Hepatocyte (in vitro differentiated cells): ENCODE data around the gene VAMP8.

Source experiments
- EZH2phosphoT487 ChIP-seq: fragments of 200-600 bp; sonication (generic); IDR thresholded peaks from one replicate; pipeline ENCODE4 v1.6.1; 2018; ENCODE audit warnings: antibody characterized with exemption, mild to moderate bottlenecking, low read depth, moderate library complexity; ENCODE audit not compliant: unreplicated experiment, severe bottlenecking
- TF ChIP-seq, protein P1 (sequence below): fragments of 200-600 bp; sonication (generic); IDR thresholded peaks from 2 replicates; pipeline ENCODE4 v1.5.1; 2016; ENCODE audit warnings: antibody characterized with exemption, mild to moderate bottlenecking; ENCODE audit not compliant: poor library complexity

DNA sequence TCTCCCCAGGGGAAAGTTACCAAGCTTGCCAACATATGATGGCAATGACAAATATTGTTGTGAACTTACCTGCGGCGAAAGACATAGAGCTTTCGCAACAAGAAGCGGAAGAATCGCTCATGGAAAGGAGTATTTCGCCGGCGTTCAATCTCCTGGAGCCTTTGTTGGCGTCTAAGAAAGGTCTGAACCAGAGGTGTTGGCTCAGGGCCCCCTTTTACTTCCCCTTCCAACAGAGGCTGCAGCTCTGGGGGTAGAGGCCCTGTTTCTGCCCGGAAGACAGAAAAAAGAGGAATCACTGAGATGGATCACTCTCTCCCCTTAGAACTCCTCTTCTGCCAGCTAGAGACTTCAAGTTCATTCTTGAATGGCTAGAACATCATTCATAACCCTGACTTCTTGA, 26.9 kb upstream of the VAMP8 start:
- TF ChIP-seq, protein P1, sequence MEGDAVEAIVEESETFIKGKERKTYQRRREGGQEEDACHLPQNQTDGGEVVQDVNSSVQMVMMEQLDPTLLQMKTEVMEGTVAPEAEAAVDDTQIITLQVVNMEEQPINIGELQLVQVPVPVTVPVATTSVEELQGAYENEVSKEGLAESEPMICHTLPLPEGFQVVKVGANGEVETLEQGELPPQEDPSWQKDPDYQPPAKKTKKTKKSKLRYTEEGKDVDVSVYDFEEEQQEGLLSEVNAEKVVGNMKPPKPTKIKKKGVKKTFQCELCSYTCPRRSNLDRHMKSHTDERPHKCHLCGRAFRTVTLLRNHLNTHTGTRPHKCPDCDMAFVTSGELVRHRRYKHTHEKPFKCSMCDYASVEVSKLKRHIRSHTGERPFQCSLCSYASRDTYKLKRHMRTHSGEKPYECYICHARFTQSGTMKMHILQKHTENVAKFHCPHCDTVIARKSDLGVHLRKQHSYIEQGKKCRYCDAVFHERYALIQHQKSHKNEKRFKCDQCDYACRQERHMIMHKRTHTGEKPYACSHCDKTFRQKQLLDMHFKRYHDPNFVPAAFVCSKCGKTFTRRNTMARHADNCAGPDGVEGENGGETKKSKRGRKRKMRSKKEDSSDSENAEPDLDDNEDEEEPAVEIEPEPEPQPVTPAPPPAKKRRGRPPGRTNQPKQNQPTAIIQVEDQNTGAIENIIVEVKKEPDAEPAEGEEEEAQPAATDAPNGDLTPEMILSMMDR, result no peak
- no peak for TF ChIP-seq EZH2phosphoT487
